Erythroblast (primary cell): Measurements from ENCODE around the gene MUSK.

Experiments
- GATA1 ChIP-seq: IDR thresholded peaks from 2 replicates; pipeline ENCODE4 v1.6.1; 2011; ENCODE audit warnings: low read depth, mild to moderate bottlenecking, control low read depth, low read length, moderate library complexity
- POLR2A ChIP-seq: IDR thresholded peaks from 2 replicates; pipeline ENCODE4 v1.6.1; 2011; ENCODE audit warnings: mild to moderate bottlenecking, low read length

DNA sequence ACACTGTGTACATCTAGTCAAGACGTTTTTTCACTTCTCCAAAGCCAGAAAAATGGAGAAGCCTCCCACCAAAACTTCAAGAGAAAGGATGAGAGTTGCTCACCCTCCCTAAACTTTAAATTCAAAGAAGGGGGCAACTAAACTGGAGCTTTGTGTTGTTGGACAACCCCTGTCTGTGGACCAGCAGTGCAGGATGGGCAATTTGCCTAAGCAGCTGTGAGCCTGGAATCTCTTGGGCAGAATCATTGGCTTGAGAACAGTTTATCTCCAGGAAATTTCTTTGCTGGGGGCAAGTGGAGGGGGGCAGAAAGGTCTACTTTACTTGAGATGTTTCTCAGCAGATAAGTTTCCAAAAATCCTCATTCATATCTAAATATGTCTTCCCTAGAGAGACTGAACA, 151.8 kb downstream of the MUSK start:
- TF ChIP-seq POLR2A (no peak), GATA1 (no peak)
